Transverse colon (tissue), 4 donors: ENCODE results near the gene CR1L. TPM values are rescaled to one million over a fixed set of nuclear protein-coding genes. Genes with fewer than 3 reads are reported as not detected.

Source experiments
- DNase-seq: peaks from one replicate; pipeline ENCODE4 v3.0.0-alpha.2; 2019
- H3K27ac ChIP-seq, 4 donors: fragments of 200-600 bp; sonication (generic); 2 replicates each; pipeline ENCODE4 v1.5.1; 2016 to 2018; ENCODE audit warnings: inconsistent platforms in 4 of 4
- H3K27me3 ChIP-seq: fragments of 200-600 bp; sonication (generic); 2 replicates; pipeline ENCODE4 v1.5.1; 2017; ENCODE audit warnings: inconsistent platforms
- H3K36me3 ChIP-seq, 4 donors: fragments of 200-600 bp; sonication (generic); 2 replicates each; pipeline ENCODE4 v1.5.1; 2017 to 2019; ENCODE audit warnings: inconsistent platforms in 4 of 4
- H3K4me1 ChIP-seq, 4 donors: fragments of 200-600 bp; sonication (generic); 2 replicates each; pipeline ENCODE4 v1.5.1; 2017 to 2020; ENCODE audit warnings: inconsistent platforms in 4 of 4
- H3K4me3 ChIP-seq, 4 donors: fragments of 200-600 bp; sonication (generic); 1 replicate in 1 of 4; 2 replicates in 3 of 4; pipeline versions ENCODE4 v1.5.1 to v1.6.1; 2017 to 2019; ENCODE audit warnings: inconsistent platforms in 4 of 4
- H3K9me3 ChIP-seq, 2 donors: fragments of 200-600 bp; sonication (generic); 2 replicates each; pipeline ENCODE4 v1.5.1; 2017 to 2019; ENCODE audit warnings: inconsistent platforms in 2 of 2
- EP300 ChIP-seq: sonication (generic); formaldehyde crosslinking; IDR thresholded peaks from one replicate; pipeline ENCODE4 v1.6.1; 2017; ENCODE audit warnings: antibody characterized with exemption, low read depth
- POLR2A ChIP-seq: fragments of 450-650 bp; IDR thresholded peaks from one replicate; pipeline ENCODE4 v1.6.1; 2016; ENCODE audit warnings: antibody characterized with exemption, mild to moderate bottlenecking, moderate library complexity
- POLR2AphosphoS5 ChIP-seq, 3 donors: sonication (generic); formaldehyde crosslinking; IDR thresholded peaks; one replicate each; pipeline ENCODE4 v1.6.1; 2016; ENCODE audit warnings: antibody characterized with exemption in 3 of 3
- WGBS, 2 donors: methylation state at CpG; one replicate each; pipeline ENCODE4 v1.1.5; 2018; ENCODE audit warnings: low coverage in 1 of 2; 5-methylcytosine and 5-hydroxymethylcytosine counted together
- in situ Hi-C, 4 donors: fragments of 200-750 bp; cut with MboI; loops; one replicate each; pipeline versions ENCODE4 v1.15.0 to v1.15.1; 2017; ENCODE audit warnings: low sequenced_read_pairs in 3 of 4, low pct_ligation_motif_present in 1 of 4, low pct_unique_long_range_greater_than_20kb in 1 of 4
- intact Hi-C: fragments of 100-400 bp; cut with DNase I; formaldehyde crosslinking; loops from one replicate; pipeline ENCODE4 v1.15.1; 2023; ENCODE audit warnings: low total_unique reads
- total RNA-seq, 4 donors: library from RNA; depleted of rRNA; stranded (reverse); fragments of >200 nt; gene quantifications; one replicate each; pipeline ENCODE4 v1.1.0, GENCODE V29; 2016
- TF ChIP-seq, protein P1 (sequence below), 5 experiments: fragments of 200-600 bp in 3 of 5; fragments of 450-650 bp in 2 of 5; sonication (generic) in 3 of 5; IDR thresholded peaks; 1 replicate in 2 of 5; 2 replicates in 3 of 5; pipeline ENCODE4 v1.5.1; 2016 to 2017; ENCODE audit warnings: antibody characterized with exemption in 5 of 5, inconsistent platforms in 3 of 5, mild to moderate bottlenecking in 2 of 5, moderate library complexity in 1 of 5

CR1L gene
- total RNA-seq: not detected

GRCh38 chr1:207644852-207645634 is at the start of gene CR1L:
Gene CR1L (plus strand): TSS chr1:207645133. CDS start chr1:207645234, 101 bp downstream.
- in situ Hi-C loops (no loop called here), intact Hi-C loops (no loop called here)
- H3K4me1 ChIP-seq: peaks cover 0 to 13% (median 7%) of the 10 kb centered on the region in 4 donors
- H3K36me3 ChIP-seq: no peaks in the 10 kb centered on the region
- peak within 1 kb of the TSS; percentile 11 to 60 (median 38) for H3K4me3 ChIP-seq
- H3K27me3 ChIP-seq: peaks cover 3% of the 10 kb centered on the region
- TF ChIP-seq, protein P1, sequence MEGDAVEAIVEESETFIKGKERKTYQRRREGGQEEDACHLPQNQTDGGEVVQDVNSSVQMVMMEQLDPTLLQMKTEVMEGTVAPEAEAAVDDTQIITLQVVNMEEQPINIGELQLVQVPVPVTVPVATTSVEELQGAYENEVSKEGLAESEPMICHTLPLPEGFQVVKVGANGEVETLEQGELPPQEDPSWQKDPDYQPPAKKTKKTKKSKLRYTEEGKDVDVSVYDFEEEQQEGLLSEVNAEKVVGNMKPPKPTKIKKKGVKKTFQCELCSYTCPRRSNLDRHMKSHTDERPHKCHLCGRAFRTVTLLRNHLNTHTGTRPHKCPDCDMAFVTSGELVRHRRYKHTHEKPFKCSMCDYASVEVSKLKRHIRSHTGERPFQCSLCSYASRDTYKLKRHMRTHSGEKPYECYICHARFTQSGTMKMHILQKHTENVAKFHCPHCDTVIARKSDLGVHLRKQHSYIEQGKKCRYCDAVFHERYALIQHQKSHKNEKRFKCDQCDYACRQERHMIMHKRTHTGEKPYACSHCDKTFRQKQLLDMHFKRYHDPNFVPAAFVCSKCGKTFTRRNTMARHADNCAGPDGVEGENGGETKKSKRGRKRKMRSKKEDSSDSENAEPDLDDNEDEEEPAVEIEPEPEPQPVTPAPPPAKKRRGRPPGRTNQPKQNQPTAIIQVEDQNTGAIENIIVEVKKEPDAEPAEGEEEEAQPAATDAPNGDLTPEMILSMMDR (IDR thresholded peaks at IDR 0.05): no peak
- DNase-seq: peak; percentile 62
- 43% methylated on average over 52 of the region's 65 CpGs; no CpG with 5 or more reads in 1 of the 2 donors for WGBS, 2 donors
- H3K9me3 ChIP-seq: no peaks in the 10 kb centered on the region
- no peak within 1 kb of the TSS for H3K27ac ChIP-seq

- no peaks in the 10 kb centered on the region for H3K4me1 ChIP-seq
- DNase-seq: no peak
- in situ Hi-C loops (no loop called here), intact Hi-C loops (no loop called here)
- TF ChIP-seq EP300 (no peak), POLR2A (no peak), POLR2AphosphoS5 (IDR thresholded peaks at IDR 0.05) (no peak)
- TF ChIP-seq, protein P1 (IDR thresholded peaks at IDR 0.05): no peak
- WGBS, 2 donors: 53 to 61% methylated on average over 6 of the region's 6 CpGs
- H3K27ac ChIP-seq: no peak overlapping the region
- no peaks in the 10 kb centered on the region for H3K27me3 ChIP-seq
- H3K4me3 ChIP-seq: no peak overlapping the region
- H3K9me3 ChIP-seq: no peaks in the 10 kb centered on the region
- H3K36me3 ChIP-seq: no peaks in the 10 kb centered on the region
These were observed 41.2 kb upstream of the CR1L start for GRCh38 chr1:207603777-207604176.

GRCh38 chr1:207605444-207606361 is 39.2 kb upstream of the CR1L start:
- no peaks in the 10 kb centered on the region for H3K27me3 ChIP-seq
- H3K27ac ChIP-seq: no peak overlapping the region
- 89 to 92% methylated on average over 6 to 7 of the region's 7 CpGs for WGBS, 2 donors
- TF ChIP-seq EP300: no peak
- no peak for TF ChIP-seq POLR2AphosphoS5 (IDR thresholded peaks at IDR 0.05)
- no peak for TF ChIP-seq POLR2A
- TF ChIP-seq, protein P1 (IDR thresholded peaks at IDR 0.05): no peak
- no peaks in the 10 kb centered on the region for H3K9me3 ChIP-seq
- intact Hi-C loops (no loop called here), in situ Hi-C loops (no loop called here)
- no peak overlapping the region for H3K4me3 ChIP-seq
- no peak for DNase-seq
- H3K36me3 ChIP-seq: no peaks in the 10 kb centered on the region
- H3K4me1 ChIP-seq: no peaks in the 10 kb centered on the region

DNA sequence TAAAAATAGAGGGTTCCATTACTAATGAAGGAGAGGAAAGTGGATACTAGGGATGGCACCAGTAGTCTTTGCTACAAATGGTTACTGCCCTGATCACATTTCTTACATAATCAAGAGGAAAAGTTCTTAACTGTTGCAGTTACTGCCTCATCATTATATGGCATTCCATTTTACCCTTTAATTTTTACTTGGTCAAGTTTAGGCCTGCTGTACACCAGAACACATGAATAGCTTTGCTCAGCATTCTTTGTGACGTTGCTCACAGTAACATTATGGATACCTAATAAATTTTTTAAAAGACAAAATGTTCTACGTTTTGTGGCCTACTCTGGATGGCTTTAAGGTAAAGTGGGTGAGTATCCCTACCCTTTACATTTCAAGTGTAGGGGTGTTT is 38.6 kb upstream of the CR1L start:
- H3K27ac ChIP-seq: no peak overlapping the region
- H3K27me3 ChIP-seq: no peaks in the 10 kb centered on the region
- TF ChIP-seq EP300: no peak
- no peak for TF ChIP-seq POLR2AphosphoS5 (IDR thresholded peaks at IDR 0.05)
- no peaks in the 10 kb centered on the region for H3K36me3 ChIP-seq
- intact Hi-C loops (no loop called here), in situ Hi-C loops (no loop called here)
- no peaks in the 10 kb centered on the region for H3K4me1 ChIP-seq
- DNase-seq: no peak
- no peaks in the 10 kb centered on the region for H3K9me3 ChIP-seq
- 82 to 87% methylated on average over 2 of the region's 2 CpGs for WGBS, 2 donors
- H3K4me3 ChIP-seq: no peak overlapping the region
